Fibroblast of lung (primary cell): ENCODE measurements around the gene ZP4.

ENCODE experiments used
- CTCF ChIP-seq, 2 donors: IDR thresholded peaks in 1 of 2; conservative IDR thresholded peaks in 1 of 2; 1 replicate in 1 of 2; 2 replicates in 1 of 2; pipeline ENCODE4 v1.5.1; 2011 to 2012; ENCODE audit warnings: low read length in 2 of 2, control low read depth in 1 of 2, inconsistent platforms in 1 of 2, low read depth in 1 of 2, mild to moderate bottlenecking in 1 of 2
- EZH2 ChIP-seq: IDR thresholded peaks from 2 replicates; pipeline ENCODE4 v1.5.1; 2012; ENCODE audit warnings: low read length, control low read depth, mild to moderate bottlenecking; ENCODE audit errors: missing control alignments

GRCh38 chr1:237888143-237888542, 2.6 kb downstream of the ZP4 start:
- no peak for TF ChIP-seq CTCF (conservative IDR thresholded peaks at IDR 0.05 in 1 of 2, IDR thresholded peaks at IDR 0.05 in 1 of 2; ENCODE audit: low read depth in 1 of 2, low read length in 2 of 2)
- no peak for TF ChIP-seq EZH2
